GM21529 (cell line): ENCODE measurements around the gene KXD1.

Experiments
- ATAC-seq: cut with Tn5 transposase; IDR thresholded peaks from one replicate; pipeline ENCODE4 v1.9.1; 2021; ENCODE audit not compliant: unreplicated experiment

The KXD1 gene

DNA sequence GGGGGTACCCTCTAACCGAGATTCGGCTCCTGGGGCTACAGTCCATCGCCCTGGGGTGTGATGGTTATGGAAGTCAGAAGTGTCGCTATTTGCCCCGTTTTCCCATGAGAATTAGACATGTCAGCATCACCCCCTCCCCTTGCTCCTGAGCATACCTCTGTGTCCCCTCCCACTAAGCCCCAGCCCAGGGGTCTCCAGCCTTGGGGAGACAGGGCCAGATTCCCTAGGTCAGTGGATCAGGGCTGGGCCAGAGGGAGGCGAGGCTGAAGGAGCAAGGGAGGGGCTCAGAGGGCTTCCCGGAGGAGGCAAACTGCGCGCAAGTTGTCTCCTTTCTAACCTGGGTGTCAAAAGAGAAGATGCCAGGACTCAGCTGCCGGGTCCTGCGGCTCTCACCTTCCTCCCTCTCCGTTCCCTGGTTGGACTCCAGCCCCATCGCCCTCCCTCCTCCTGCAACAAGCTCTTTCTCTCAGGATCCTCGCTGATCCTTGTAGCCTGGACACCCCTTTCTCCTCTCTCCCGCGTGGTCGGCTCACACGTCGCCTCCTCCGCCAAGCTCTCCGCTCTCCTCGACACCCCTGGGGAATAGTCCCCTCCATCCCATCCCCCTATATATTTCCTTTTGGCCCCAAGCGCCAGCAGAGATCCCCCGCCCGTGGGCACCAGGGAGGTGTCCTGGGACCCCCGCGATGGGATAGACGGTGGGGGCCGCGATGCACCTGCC lies 54.5 kb downstream of the KXD1 start:
- no peak for ATAC-seq

DNA sequence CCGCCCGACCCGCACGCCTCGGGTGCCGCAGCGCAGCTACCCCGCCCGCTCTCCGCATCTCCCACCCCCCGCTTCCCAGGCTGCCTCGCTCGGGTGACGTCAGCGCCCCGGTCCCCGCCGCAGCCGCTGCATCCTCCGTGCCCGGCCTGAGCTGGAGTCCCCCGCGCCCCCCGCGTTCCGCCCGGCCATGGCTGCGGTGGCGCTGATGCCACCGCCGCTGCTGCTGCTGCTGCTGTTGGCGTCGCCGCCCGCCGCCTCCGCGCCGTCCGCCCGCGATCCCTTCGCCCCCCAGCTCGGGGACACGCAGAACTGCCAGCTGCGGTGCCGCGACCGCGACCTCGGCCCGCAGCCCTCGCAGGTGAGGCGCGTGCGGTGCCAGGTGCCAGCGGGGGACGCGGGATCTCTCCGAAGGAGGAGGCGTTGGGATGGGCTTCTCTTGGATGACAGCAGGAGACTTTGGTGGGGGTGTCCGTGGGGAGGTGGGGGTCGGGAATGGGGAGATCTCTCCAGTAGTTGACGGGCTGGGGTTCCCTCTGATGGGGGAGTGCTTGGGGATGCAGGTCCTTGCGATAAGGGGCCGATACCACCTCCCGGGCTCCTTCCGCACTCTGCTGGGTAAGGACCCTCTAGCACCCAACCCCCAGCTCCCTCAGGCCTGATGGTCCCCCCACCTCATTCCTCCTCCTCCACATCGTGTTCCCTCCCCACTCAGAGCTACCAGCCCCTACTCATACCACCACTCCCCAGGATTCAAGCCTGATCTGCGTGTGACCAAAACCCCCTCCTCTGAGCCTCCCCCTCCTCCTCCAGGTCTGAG lies 55.3 kb downstream of the KXD1 start, which contains the start of gene TMEM59L:
TMEM59L (plus strand) TSS at position 99 of the 817 bp plus-strand sequence; CDS start at position 188, 89 bp downstream.
- no peak for ATAC-seq

DNA sequence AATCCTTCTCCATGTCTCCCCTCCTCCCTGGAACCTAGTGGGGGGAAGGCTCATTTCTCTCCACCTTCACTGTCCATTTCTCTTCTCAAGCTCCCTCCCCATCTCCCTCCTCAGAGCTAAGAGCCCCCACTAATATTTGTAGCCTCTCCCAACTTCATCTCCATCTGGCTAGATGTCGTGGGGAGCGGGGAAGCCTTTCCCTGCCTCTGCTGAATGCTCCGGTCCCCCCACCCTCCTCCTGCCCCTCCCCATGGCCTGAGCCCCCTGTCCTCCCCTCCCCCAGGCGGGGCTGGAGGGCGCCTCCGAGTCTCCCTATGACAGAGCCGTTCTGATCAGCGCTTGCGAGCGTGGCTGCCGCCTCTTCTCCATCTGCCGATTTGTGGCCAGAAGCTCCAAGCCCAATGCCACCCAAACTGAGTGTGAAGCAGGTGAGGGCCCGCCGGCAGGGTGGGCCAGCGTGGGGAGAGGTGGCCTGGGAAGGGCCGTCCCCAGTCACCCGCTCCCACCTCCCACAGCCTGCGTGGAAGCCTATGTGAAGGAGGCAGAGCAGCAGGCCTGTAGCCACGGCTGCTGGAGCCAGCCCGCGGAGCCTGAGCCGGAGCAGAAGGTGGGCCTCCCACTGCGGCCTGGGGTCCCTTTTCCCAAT lies 56.0 kb downstream of the KXD1 start:
- no peak for ATAC-seq

DNA sequence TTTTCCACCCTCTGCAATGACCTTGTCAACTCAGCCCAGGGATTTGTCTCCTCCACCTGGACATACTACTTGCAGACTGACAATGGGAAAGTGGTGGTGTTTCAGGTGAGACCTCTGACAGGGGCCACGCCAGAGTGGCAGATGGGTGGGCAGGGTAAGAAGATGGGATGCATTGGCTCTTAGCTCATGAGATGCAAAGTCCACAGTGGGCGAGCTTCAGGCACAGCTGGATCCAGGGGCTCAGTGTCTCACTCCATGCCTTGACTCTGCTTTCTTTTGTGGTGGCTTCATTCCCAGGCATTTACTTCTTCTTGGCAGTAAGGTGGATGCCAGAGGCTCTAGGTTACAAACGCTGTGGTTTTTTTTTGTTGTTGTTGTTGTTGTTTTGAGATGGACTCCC lies 58.4 kb downstream of the KXD1 start:
- no peak for ATAC-seq

DNA sequence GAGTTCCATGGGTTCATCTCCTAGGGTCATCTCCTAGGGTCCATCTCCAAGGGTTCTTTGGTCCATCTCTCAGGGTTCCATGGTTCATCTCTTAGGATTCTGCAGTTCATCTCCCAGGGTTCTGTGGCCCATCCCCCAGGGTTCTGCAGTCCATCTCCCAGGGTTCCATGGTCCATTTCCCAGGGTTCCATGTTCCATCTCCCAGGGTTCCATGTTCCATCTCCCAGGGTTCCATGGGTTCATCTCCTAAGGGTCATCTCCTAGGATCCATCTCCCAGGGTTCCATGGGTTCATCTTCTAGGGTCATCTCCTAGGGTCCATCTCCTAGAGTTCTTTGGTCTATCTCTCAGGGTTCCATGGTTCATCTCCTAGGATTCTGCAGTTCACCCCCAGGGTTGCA lies 59.9 kb downstream of the KXD1 start:
- ATAC-seq: no peak

DNA sequence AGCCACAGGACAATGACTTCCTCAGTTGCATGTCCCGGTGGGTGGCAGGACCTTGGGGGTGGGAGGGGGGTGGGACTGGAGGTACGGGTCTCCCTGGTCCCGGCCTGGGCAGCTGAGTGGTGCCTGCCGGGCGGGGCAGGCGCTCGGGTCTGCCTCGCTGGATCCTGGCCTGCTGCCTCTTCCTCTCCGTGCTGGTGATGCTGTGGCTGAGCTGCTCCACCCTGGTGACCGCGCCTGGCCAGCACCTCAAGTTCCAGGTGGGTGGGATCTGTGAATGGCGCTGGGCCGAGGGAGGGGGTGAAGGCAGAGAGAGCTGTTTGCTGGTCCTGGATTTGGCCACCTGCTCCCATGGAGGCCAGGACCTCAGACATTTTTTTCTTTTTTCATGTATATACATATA lies 60.6 kb downstream of the KXD1 start:
- ATAC-seq: no peak
